Lung (tissue), 12 donors: Measurements from ENCODE around the gene ZNF3. TPM values are rescaled to one million over a fixed set of nuclear protein-coding genes. Genes with fewer than 3 reads are reported as not detected.

Experiments used
- ATAC-seq: fragments of 200-7000 bp; cut with Tn5 transposase; one replicate; pipeline ENCODE4 v1.9.1; 2020; ENCODE audit warnings: moderate number of reproducible peaks; ENCODE audit not compliant: insufficient read depth, low FRiP score
- DNase-seq, 3 donors: peaks; one replicate each; pipeline ENCODE4 v3.0.0-alpha.2; 2013 to 2017
- H3K27ac ChIP-seq, 2 donors: one replicate each; pipeline ENCODE4 v1.5.1; 2013; ENCODE audit warnings: mild to moderate bottlenecking in 2 of 2, moderate library complexity in 2 of 2, control low read depth in 1 of 2, inconsistent platforms in 1 of 2, low read depth in 1 of 2, low read length in 1 of 2
- H3K27me3 ChIP-seq, 3 donors: one replicate each; pipeline ENCODE4 v1.5.1; 2013; ENCODE audit warnings: low read length in 2 of 3; ENCODE audit not compliant: control insufficient read depth in 3 of 3, insufficient read depth in 3 of 3
- H3K36me3 ChIP-seq, 4 donors: one replicate each; pipeline ENCODE4 v1.5.1; 2013; ENCODE audit warnings: low read length in 4 of 4, mild to moderate bottlenecking in 1 of 4, moderate library complexity in 1 of 4; ENCODE audit not compliant: control insufficient read depth in 4 of 4, insufficient read depth in 4 of 4
- H3K4me1 ChIP-seq, 5 donors: one replicate each; pipeline ENCODE4 v1.5.1; 2013; ENCODE audit warnings: low read length in 5 of 5, mild to moderate bottlenecking in 2 of 5, moderate library complexity in 1 of 5; ENCODE audit not compliant: control insufficient read depth in 5 of 5, insufficient read depth in 5 of 5
- H3K4me3 ChIP-seq: one replicate; pipeline ENCODE4 v1.5.1; 2013; ENCODE audit warnings: mild to moderate bottlenecking, control low read depth, moderate library complexity
- H3K9ac ChIP-seq, 2 donors: one replicate each; pipeline ENCODE4 v1.5.1; 2013; ENCODE audit warnings: low read length in 2 of 2, control low read depth in 1 of 2; ENCODE audit not compliant: insufficient read depth in 1 of 2
- H3K9me3 ChIP-seq, 4 donors: one replicate each; pipeline ENCODE4 v1.5.1; 2013; ENCODE audit warnings: low read length in 3 of 4, mild to moderate bottlenecking in 1 of 4, moderate library complexity in 1 of 4; ENCODE audit not compliant: control insufficient read depth in 4 of 4, insufficient read depth in 3 of 4
- CTCF ChIP-seq: IDR thresholded peaks from 2 replicates; pipeline ENCODE4 v1.5.1; 2012; ENCODE audit warnings: mild to moderate bottlenecking; ENCODE audit errors: control extremely low read depth, extremely low read depth
- WGBS, 2 donors: extraction: QIAGEN DNeasy Blood & Tissue Kit; methylation state at CpG; one replicate each; pipeline ENCODE4 v1.1.7; 2013; 5-methylcytosine and 5-hydroxymethylcytosine counted together
- polyA plus RNA-seq, 2 donors: library from polyadenylated mRNA; stranded (reverse); fragments of 200-250 nt; gene quantifications; one replicate each; pipeline ENCODE4 v1.2.1, GENCODE V29; 2013
- total RNA-seq, 2 donors: library from RNA; depleted of rRNA in 1 of 2; stranded (reverse); fragments of >200 nt in 1 of 2; gene quantifications; one replicate each; pipeline ENCODE4 v1.2.1, GENCODE V29; 2014 to 2021
- donor health status: control.
- donor health status: control.
- donor health status: Bipolar disorder and iron deficiency.
- donor health status: healthy.
- donor health status: DM: yes; HTN: yes; CAD: no.

Gene ZNF3
- total and polyA plus RNA-seq, 4 donors: 12.8 to 30.5 (median 23.4) TPM

GRCh38 chr7:100063376-100063775 is 18.1 kb downstream of the ZNF3 start:
- ATAC-seq: no peak
- Histone ChIP-seq H3K36me3 (peaks cover 14 to 25% (median 18%) of the 10 kb centered on the region in 4 donors), H3K4me3 (no peak overlapping the region), H3K9me3 (no peaks in the 10 kb centered on the region), H3K27me3 (no peaks in the 10 kb centered on the region), H3K4me1 (peaks cover 4 to 14% (median 9%) of the 10 kb centered on the region in 5 donors), H3K9ac (no peak overlapping the region), H3K27ac (no peak overlapping the region)
- no peak for TF ChIP-seq CTCF
- no peak for DNase-seq
- WGBS, 2 donors: 95 to 100% methylated on average over 4 of the region's 4 CpGs

- DNase-seq (no peak), ATAC-seq (no peak)
- H3K36me3 ChIP-seq: peaks cover 22 to 36% (median 27%) of the 10 kb centered on the region in 4 donors
- no peak overlapping the region for H3K27ac ChIP-seq
- no peaks in the 10 kb centered on the region for H3K27me3 ChIP-seq
- no peak for TF ChIP-seq CTCF
- 96% methylated on average over 11 of the region's 11 CpGs for WGBS, 2 donors
- H3K4me1 ChIP-seq: peaks cover 4 to 14% (median 9%) of the 10 kb centered on the region in 5 donors
- H3K9ac ChIP-seq: no peak overlapping the region
- no peak overlapping the region for H3K4me3 ChIP-seq
- no peaks in the 10 kb centered on the region for H3K9me3 ChIP-seq
These were observed 19.9 kb downstream of the ZNF3 start for GRCh38 chr7:100061518-100062193.

DNA sequence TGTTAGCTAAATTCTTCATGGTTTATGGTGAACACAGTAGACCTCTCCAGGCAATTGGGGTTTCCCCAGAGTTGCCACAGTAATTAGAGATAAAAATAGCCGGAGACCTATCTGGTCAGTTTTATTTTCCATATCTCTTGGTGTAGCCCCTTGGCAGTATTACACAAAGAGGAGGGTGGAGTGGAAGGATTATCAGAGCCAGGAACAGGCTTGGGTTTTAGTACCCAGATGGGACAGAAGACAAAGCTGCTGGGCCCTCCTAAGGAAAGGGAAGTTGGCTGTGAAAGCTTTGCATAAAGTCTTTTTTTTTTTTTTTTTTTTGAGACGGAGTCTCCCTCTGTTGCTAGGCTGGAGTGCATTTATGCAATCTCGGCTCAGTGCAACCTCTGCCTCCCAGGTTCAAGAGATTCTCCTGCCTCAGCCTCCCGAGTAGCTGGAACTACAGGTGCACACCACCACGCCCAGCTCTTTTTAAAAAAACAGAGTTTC is 22.2 kb downstream of the ZNF3 start:
- no peaks in the 10 kb centered on the region for H3K4me1 ChIP-seq
- H3K4me3 ChIP-seq: no peak overlapping the region
- WGBS, 2 donors: 83 to 88% methylated on average over 5 of the region's 5 CpGs
- no peak overlapping the region for H3K27ac ChIP-seq
- H3K9me3 ChIP-seq: no peaks in the 10 kb centered on the region
- DNase-seq (no peak), ATAC-seq (no peak)
- H3K9ac ChIP-seq: no peak overlapping the region
- no peak for TF ChIP-seq CTCF
- H3K36me3 ChIP-seq: peaks cover 22 to 33% (median 24%) of the 10 kb centered on the region in 4 donors
- H3K27me3 ChIP-seq: no peaks in the 10 kb centered on the region

GRCh38 chr7:100057006-100057405 is 24.5 kb downstream of the ZNF3 start:
- no peak overlapping the region for H3K27ac ChIP-seq
- H3K4me3 ChIP-seq: no peak overlapping the region
- ATAC-seq (no peak), DNase-seq (no peak)
- H3K9me3 ChIP-seq: no peaks in the 10 kb centered on the region
- H3K27me3 ChIP-seq: no peaks in the 10 kb centered on the region
- 94 to 95% methylated on average over 10 of the region's 10 CpGs for WGBS, 2 donors
- H3K4me1 ChIP-seq: no peaks in the 10 kb centered on the region
- H3K9ac ChIP-seq: no peak overlapping the region
- no peak for TF ChIP-seq CTCF
- peaks cover 13 to 30% (median 18%) of the 10 kb centered on the region in 4 donors for H3K36me3 ChIP-seq
